WI38 (cell line): ENCODE measurements around the gene GNA15.

Experiments used
- H3K4me3 ChIP-seq: 2 replicates; pipeline ENCODE4 v1.5.1; 2011; ENCODE audit warnings: low read depth, mild to moderate bottlenecking, control low read depth, low read length
- TF ChIP-seq, protein P1 (sequence below): IDR thresholded peaks from 2 replicates; pipeline ENCODE4 v1.5.1; 2012; ENCODE audit warnings: low read depth, mild to moderate bottlenecking, control low read depth, low read length

The GNA15 gene

DNA sequence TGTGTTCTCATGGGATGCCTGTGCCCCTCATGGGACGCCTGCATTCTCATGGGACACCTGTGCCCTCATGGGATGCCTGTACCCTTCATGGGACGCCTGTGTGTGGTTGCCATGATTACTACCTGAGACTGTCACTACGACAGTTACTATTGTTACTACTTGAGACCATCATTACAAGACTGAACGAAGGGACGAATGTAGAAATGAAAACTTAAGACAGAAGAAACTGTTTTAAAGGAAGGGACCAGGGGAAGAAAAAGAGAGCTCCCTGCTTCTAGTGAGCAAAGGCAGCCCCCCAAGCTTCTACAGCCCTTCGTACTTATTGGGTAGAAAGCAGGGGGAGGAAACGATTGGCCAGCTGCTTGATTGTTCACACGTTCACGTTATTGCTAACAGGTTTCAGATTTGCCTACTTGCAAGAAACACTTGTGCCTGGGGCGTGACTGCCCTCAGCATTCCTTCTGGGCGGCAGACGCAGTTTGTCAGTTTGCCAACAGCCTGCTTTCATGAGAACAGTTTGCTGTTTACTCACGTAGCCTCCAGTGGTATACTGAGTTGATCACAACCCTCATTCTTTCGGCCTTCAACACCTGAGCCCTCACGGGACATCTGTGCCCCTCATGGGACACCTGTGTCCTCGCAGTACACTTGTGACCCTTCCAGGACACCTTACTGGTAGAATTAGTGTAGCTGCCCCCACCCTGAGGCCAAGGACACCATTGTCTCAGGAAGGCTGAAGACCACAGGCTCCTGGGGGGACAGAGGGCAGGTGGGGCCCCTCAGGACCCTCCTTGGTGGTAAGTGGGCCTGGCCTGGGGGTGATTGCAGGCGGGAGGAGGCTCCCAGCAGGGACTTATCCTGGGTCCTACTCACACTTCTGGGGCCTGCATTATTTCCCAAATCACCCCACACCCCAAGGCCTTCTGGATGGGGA lies 40.2 kb downstream of the GNA15 start:
- TF ChIP-seq, protein P1, sequence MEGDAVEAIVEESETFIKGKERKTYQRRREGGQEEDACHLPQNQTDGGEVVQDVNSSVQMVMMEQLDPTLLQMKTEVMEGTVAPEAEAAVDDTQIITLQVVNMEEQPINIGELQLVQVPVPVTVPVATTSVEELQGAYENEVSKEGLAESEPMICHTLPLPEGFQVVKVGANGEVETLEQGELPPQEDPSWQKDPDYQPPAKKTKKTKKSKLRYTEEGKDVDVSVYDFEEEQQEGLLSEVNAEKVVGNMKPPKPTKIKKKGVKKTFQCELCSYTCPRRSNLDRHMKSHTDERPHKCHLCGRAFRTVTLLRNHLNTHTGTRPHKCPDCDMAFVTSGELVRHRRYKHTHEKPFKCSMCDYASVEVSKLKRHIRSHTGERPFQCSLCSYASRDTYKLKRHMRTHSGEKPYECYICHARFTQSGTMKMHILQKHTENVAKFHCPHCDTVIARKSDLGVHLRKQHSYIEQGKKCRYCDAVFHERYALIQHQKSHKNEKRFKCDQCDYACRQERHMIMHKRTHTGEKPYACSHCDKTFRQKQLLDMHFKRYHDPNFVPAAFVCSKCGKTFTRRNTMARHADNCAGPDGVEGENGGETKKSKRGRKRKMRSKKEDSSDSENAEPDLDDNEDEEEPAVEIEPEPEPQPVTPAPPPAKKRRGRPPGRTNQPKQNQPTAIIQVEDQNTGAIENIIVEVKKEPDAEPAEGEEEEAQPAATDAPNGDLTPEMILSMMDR = no peak
- H3K4me3 ChIP-seq = no peak overlapping the region

DNA sequence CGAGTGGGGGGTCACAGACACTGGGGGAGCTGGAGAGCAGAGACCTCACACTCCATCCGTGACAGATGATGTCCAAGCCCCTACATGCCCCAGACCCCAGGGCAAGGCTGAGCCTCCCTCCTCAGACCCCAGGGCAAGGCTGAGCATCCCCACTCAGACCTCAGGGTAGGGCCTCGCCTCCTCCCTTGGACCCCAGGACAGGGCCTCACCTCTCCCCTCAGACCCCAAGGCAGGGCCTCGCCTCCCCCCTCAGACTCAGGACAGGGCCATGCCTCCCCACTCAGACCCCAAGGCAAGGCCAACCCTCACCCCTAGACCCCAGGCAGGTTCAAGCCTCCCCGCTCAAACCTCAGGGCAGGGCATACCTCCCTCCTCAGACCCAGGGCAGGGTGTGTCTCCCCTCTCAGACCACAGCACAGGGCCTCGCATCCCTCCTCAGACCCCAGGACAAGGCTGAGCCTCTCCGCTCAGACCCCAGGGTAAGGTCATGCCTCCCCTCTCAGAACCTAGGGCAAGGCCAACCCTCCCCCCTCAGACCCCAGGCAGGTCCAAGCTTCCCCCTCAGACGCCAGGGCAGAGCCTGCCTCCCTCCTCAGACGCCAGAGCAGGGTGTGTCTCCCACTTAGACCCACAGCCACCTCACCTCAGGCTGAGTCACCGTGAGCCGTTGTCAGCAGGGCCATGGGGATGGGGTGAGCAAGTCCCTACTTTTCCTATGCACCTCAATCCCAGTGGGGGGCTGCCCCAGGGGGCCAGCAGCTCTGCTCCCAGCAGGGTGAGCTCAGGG lies 41.1 kb downstream of the GNA15 start:
- no peak overlapping the region for H3K4me3 ChIP-seq
- TF ChIP-seq, protein P1 = no peak

- H3K4me3 ChIP-seq = no peak within 1 kb of the TSS
- TF ChIP-seq, protein P1 = no peak
These were observed 42.6 kb downstream of the GNA15 start, which contains the start of gene S1PR4 for GRCh38 chr19:3178377-3178972. Gene S1PR4 (plus strand): TSS chr19:3178769. CDS start chr19:3178793, 24 bp downstream.

DNA sequence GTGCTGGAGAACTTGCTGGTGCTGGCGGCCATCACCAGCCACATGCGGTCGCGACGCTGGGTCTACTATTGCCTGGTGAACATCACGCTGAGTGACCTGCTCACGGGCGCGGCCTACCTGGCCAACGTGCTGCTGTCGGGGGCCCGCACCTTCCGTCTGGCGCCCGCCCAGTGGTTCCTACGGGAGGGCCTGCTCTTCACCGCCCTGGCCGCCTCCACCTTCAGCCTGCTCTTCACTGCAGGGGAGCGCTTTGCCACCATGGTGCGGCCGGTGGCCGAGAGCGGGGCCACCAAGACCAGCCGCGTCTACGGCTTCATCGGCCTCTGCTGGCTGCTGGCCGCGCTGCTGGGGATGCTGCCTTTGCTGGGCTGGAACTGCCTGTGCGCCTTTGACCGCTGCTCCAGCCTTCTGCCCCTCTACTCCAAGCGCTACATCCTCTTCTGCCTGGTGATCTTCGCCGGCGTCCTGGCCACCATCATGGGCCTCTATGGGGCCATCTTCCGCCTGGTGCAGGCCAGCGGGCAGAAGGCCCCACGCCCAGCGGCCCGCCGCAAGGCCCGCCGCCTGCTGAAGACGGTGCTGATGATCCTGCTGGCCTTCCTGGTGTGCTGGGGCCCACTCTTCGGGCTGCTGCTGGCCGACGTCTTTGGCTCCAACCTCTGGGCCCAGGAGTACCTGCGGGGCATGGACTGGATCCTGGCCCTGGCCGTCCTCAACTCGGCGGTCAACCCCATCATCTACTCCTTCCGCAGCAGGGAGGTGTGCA lies 43.3 kb downstream of the GNA15 start:
- H3K4me3 ChIP-seq = no peak overlapping the region
- TF ChIP-seq, protein P1 = no peak

- TF ChIP-seq, protein P1 = no peak
- no peak overlapping the region for H3K4me3 ChIP-seq
These were observed 44.0 kb downstream of the GNA15 start for GRCh38 chr19:3179739-3180293.
